A673 (cell line): Measurements from ENCODE around the gene INTS4.
A peak's percentile ranks its signal among the peaks of the same experiment; 100 is the strongest.

Experiments used
- EZH2 ChIP-seq: fragments of 200-600 bp; sonication (generic); IDR thresholded peaks from 2 replicates; pipeline ENCODE4 v1.6.1; 2017; ENCODE audit warnings: borderline replicate concordance, low read depth, mild to moderate bottlenecking, mixed read lengths, antibody characterized with exemption, low read length; ENCODE audit not compliant: poor library complexity, severe bottlenecking
- TF ChIP-seq, protein P1 (sequence below): fragments of 300-800, 200-600 bp; sonication (generic); conservative IDR thresholded peaks from 2 replicates; pipeline ENCODE4 v1.5.1; 2017; ENCODE audit warnings: low read depth, mild to moderate bottlenecking, antibody characterized with exemption, low read length, moderate library complexity, mixed read lengths

DNA sequence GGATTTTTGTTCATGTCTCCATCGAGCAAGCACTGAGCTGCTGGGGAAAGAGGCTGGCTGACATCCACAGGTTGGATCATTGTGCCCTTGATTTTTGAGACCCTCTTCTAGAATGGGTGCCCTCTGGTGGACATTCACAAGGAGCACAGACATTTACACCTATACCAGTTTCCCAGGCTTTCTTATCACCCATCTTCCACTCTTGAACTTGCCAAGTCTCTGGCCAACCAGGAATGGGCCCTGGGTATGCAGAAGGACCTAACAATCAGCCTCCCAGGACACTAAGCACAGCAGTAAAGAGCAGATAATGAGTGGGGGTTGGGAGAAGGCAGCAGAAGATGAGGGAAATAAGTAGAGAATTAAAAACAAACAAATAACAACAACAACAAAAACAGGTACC is 5.7 kb upstream of the INTS4 start:
- TF ChIP-seq, protein P1, sequence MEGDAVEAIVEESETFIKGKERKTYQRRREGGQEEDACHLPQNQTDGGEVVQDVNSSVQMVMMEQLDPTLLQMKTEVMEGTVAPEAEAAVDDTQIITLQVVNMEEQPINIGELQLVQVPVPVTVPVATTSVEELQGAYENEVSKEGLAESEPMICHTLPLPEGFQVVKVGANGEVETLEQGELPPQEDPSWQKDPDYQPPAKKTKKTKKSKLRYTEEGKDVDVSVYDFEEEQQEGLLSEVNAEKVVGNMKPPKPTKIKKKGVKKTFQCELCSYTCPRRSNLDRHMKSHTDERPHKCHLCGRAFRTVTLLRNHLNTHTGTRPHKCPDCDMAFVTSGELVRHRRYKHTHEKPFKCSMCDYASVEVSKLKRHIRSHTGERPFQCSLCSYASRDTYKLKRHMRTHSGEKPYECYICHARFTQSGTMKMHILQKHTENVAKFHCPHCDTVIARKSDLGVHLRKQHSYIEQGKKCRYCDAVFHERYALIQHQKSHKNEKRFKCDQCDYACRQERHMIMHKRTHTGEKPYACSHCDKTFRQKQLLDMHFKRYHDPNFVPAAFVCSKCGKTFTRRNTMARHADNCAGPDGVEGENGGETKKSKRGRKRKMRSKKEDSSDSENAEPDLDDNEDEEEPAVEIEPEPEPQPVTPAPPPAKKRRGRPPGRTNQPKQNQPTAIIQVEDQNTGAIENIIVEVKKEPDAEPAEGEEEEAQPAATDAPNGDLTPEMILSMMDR = peak; percentile 84
- TF ChIP-seq EZH2 = no peak
